Gastrocnemius medialis (tissue), 4 donors: ENCODE data around the gene ACKR1.

Experiments
- POLR2A ChIP-seq, 2 donors: fragments of 450-650 bp; IDR thresholded peaks; one replicate each; pipeline ENCODE4 v1.6.1; 2017; ENCODE audit warnings: antibody characterized with exemption in 2 of 2, mild to moderate bottlenecking in 2 of 2, moderate library complexity in 2 of 2
- TF ChIP-seq, protein P1 (sequence below), 5 experiments: fragments of 450-650 bp in 3 of 5; fragments of 200-600 bp in 2 of 5; sonication (generic) in 2 of 5; IDR thresholded peaks in 4 of 5; conservative IDR thresholded peaks in 1 of 5; 1 replicate in 4 of 5; 2 replicates in 1 of 5; pipeline ENCODE4 v1.5.1; 2016 to 2019; ENCODE audit warnings: antibody characterized with exemption in 5 of 5, mild to moderate bottlenecking in 3 of 5, moderate library complexity in 3 of 5

DNA sequence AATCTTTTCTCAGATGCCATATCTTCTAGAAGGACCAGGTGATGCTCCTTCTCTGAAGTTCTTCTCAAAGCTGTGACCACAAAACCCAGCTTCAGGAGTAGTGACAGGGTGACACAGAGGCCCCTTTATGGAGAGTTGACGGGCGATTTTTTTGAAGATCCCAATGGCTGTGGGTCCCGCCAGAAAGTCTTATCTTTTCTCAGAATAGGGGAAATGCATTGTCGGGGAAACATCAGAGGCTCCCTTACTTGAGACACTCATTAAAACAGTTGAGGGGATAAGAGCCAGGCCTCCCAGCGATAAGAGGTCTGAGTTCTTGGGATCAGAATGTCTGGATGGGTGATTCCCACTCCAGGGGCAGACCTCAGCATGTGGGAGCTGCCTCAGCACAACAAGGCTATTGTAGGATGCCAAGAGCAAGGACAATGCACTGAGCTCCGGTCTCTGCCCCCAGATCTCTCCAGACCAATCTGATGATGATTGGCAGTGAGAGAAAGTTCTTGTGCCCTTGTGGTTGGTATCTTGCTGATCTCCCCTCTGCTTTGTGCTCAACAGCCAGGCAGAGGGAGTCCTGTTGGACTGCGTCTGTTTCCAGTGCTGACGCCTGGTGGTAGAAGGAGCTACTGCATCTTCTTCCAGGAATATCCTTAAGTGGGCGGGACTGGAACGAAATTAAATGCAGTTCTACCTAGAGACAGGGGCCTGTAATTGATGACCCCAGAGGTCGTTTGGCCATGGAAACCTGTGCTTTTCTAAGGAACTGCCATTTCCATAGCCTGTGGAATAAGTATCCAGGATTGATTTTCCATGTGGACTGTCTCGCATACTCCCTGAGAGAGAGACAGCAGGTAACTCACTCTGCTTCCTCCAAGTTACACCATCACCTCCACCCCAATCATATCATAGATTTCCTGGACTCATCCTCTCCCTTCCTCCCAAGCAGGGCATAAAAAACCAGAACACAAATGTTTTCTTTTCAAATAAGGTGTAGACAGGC, 6.8 kb upstream of the ACKR1 start:
- TF ChIP-seq, protein P1, sequence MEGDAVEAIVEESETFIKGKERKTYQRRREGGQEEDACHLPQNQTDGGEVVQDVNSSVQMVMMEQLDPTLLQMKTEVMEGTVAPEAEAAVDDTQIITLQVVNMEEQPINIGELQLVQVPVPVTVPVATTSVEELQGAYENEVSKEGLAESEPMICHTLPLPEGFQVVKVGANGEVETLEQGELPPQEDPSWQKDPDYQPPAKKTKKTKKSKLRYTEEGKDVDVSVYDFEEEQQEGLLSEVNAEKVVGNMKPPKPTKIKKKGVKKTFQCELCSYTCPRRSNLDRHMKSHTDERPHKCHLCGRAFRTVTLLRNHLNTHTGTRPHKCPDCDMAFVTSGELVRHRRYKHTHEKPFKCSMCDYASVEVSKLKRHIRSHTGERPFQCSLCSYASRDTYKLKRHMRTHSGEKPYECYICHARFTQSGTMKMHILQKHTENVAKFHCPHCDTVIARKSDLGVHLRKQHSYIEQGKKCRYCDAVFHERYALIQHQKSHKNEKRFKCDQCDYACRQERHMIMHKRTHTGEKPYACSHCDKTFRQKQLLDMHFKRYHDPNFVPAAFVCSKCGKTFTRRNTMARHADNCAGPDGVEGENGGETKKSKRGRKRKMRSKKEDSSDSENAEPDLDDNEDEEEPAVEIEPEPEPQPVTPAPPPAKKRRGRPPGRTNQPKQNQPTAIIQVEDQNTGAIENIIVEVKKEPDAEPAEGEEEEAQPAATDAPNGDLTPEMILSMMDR (IDR thresholded peaks at IDR 0.05 in 4 of 5, conservative IDR thresholded peaks at IDR 0.05 in 1 of 5): peak; percentile 67 to 79 (median 74)
- no peak for TF ChIP-seq POLR2A (IDR thresholded peaks at IDR 0.05)
